ENCODE data around the gene USP7. TPM values are rescaled to one million over a fixed set of nuclear protein-coding genes. Genes with fewer than 3 reads are reported as not detected.
"Not testable (repeated sequence)": the region's sequence is repeated elsewhere in the genome, so short reads cannot be mapped to it uniquely, and the experiment has no call there.

The USP7 gene
- polyA plus RNA-seq, 1 donor (not counting 4 experiments of a cell fraction or from before 2014, with no cell fraction given), result 63.4 TPM

- dilution Hi-C loops (cut with MboI; ENCODE audit: extremely low pct_ligation_motif_present, low sequenced_read_pairs), result no loop called here
Observed at GRCh38 chr16:8919934-8920462, 43.7 kb downstream of the USP7 start.

GRCh38 chr16:8919089-8919933, 44.4 kb downstream of the USP7 start:
- no peak for DNase-seq (ENCODE audit: low read depth, low spot score)
- no peak overlapping the region for H3K4me3 ChIP-seq (ENCODE audit: control insufficient read depth in 2 of 3, extremely low read depth in 1 of 3, insufficient read depth in 2 of 3, low read depth in 1 of 3, low read length in 3 of 3)
- H3K4me1 ChIP-seq (ENCODE audit: control insufficient read depth, extremely low read depth, insufficient read depth, low read length), result no peaks in the 10 kb centered on the region
- H3K36me3 ChIP-seq (ENCODE audit: control insufficient read depth in 2 of 2, extremely low read depth in 1 of 2, insufficient read depth in 2 of 2, low read length in 2 of 2), result peaks cover 32 to 57% of the 10 kb centered on the region in 2 experiments
- TF ChIP-seq EZH2 (IDR thresholded peaks at IDR 0.05; ENCODE audit: low read length), result no peak
- no peak for TF ChIP-seq CTCF (optimal IDR thresholded peaks at IDR 0.05 in 1 of 3, IDR thresholded peaks at IDR 0.05 in 1 of 3, conservative IDR thresholded peaks at IDR 0.05 in 1 of 3; ENCODE audit: extremely low read depth in 1 of 3, insufficient read depth in 2 of 3, low read length in 3 of 3)
- no peak for FAIRE-seq
- H4K20me1 ChIP-seq (ENCODE audit: control insufficient read depth, extremely low read depth, insufficient read depth, low read length), result peaks cover 9% of the 10 kb centered on the region
- H3K79me2 ChIP-seq (ENCODE audit: control insufficient read depth, insufficient read depth, low read length), result peaks cover 35% of the 10 kb centered on the region
- dilution Hi-C loops (cut with MboI; ENCODE audit: extremely low pct_ligation_motif_present, low sequenced_read_pairs), result no loop called here
- no peaks in the 10 kb centered on the region for H3K9me1 ChIP-seq (ENCODE audit: control insufficient read depth, extremely low read depth, insufficient read depth, low read length)
- H3K9ac ChIP-seq (ENCODE audit: control insufficient read depth, extremely low read depth, insufficient read depth, low read length), result no peak overlapping the region
- no peak overlapping the region for H3K27ac ChIP-seq (ENCODE audit: control insufficient read depth, insufficient read depth, low read length)
- no peak overlapping the region for H3K4me2 ChIP-seq (ENCODE audit: control insufficient read depth, extremely low read depth, insufficient read depth, low read depth, low read length)
- H2AFZ ChIP-seq (ENCODE audit: control insufficient read depth, low read length), result no peak overlapping the region
- no peaks in the 10 kb centered on the region for H3K9me3 ChIP-seq (ENCODE audit: control insufficient read depth, low read depth, low read length)
- no peaks in the 10 kb centered on the region for H3K27me3 ChIP-seq (ENCODE audit: control insufficient read depth, extremely low read depth, insufficient read depth, low read length)

More at GRCh38 chr16:8919934-8920462, 43.7 kb downstream of the USP7 start:
- Histone ChIP-seq H3K36me3 (ENCODE audit: control insufficient read depth in 2 of 2, extremely low read depth in 1 of 2, insufficient read depth in 2 of 2, low read length in 2 of 2) (peaks cover 29 to 54% of the 10 kb centered on the region in 2 experiments), H3K27ac (ENCODE audit: control insufficient read depth, insufficient read depth, low read length) (no peak overlapping the region), H3K4me1 (ENCODE audit: control insufficient read depth, extremely low read depth, insufficient read depth, low read length) (no peaks in the 10 kb centered on the region), H4K20me1 (ENCODE audit: control insufficient read depth, extremely low read depth, insufficient read depth, low read length) (peaks cover 13% of the 10 kb centered on the region), H3K27me3 (ENCODE audit: control insufficient read depth, extremely low read depth, insufficient read depth, low read length) (no peaks in the 10 kb centered on the region), H3K79me2 (ENCODE audit: control insufficient read depth, insufficient read depth, low read length) (peaks cover 40% of the 10 kb centered on the region), H3K9me3 (ENCODE audit: control insufficient read depth, low read depth, low read length) (no peaks in the 10 kb centered on the region), H3K9me1 (ENCODE audit: control insufficient read depth, extremely low read depth, insufficient read depth, low read length) (no peaks in the 10 kb centered on the region), H3K9ac (ENCODE audit: control insufficient read depth, extremely low read depth, insufficient read depth, low read length) (no peak overlapping the region), H3K4me2 (ENCODE audit: control insufficient read depth, extremely low read depth, insufficient read depth, low read depth, low read length) (no peak overlapping the region), H2AFZ (ENCODE audit: control insufficient read depth, low read length) (no peak overlapping the region), H3K4me3 (ENCODE audit: control insufficient read depth in 2 of 3, extremely low read depth in 1 of 3, insufficient read depth in 2 of 3, low read depth in 1 of 3, low read length in 3 of 3) (no peak overlapping the region)
- TF ChIP-seq CTCF (optimal IDR thresholded peaks at IDR 0.05 in 1 of 3, IDR thresholded peaks at IDR 0.05 in 1 of 3, conservative IDR thresholded peaks at IDR 0.05 in 1 of 3; ENCODE audit: extremely low read depth in 1 of 3, insufficient read depth in 2 of 3, low read length in 3 of 3), result no peak
- TF ChIP-seq EZH2 (IDR thresholded peaks at IDR 0.05; ENCODE audit: low read length), result no peak
- no peak for DNase-seq (ENCODE audit: low read depth, low spot score)
- FAIRE-seq, result no peak

GRCh38 chr16:8917336-8917735, 46.4 kb downstream of the USP7 start:
- H4K20me1 ChIP-seq (ENCODE audit: control insufficient read depth, extremely low read depth, insufficient read depth, low read length); dilution Hi-C loops (cut with MboI; ENCODE audit: extremely low pct_ligation_motif_present, low sequenced_read_pairs); H3K9ac ChIP-seq (ENCODE audit: control insufficient read depth, extremely low read depth, insufficient read depth, low read length); H3K27ac ChIP-seq (ENCODE audit: control insufficient read depth, insufficient read depth, low read length); H2AFZ ChIP-seq (ENCODE audit: control insufficient read depth, low read length); FAIRE-seq; H3K9me3 ChIP-seq (ENCODE audit: control insufficient read depth, low read depth, low read length); H3K27me3 ChIP-seq (ENCODE audit: control insufficient read depth, extremely low read depth, insufficient read depth, low read length); H3K4me2 ChIP-seq (ENCODE audit: control insufficient read depth, extremely low read depth, insufficient read depth, low read depth, low read length); H3K4me3 ChIP-seq (ENCODE audit: control insufficient read depth in 2 of 3, extremely low read depth in 1 of 3, insufficient read depth in 2 of 3, low read depth in 1 of 3, low read length in 3 of 3); H3K9me1 ChIP-seq (ENCODE audit: control insufficient read depth, extremely low read depth, insufficient read depth, low read length); H3K4me1 ChIP-seq (ENCODE audit: control insufficient read depth, extremely low read depth, insufficient read depth, low read length); DNase-seq (ENCODE audit: low read depth, low spot score): not testable (repeated sequence)
- Histone ChIP-seq H3K79me2 (ENCODE audit: control insufficient read depth, insufficient read depth, low read length) (peaks cover 26% of the 10 kb centered on the region), H3K36me3 (ENCODE audit: control insufficient read depth in 2 of 2, extremely low read depth in 1 of 2, insufficient read depth in 2 of 2, low read length in 2 of 2) (peaks cover 27 to 46% of the 10 kb centered on the region in 2 experiments)
